ENCODE data around the gene ITFG1. TPM values are rescaled to one million over a fixed set of nuclear protein-coding genes. Genes with fewer than 3 reads are reported as not detected.

The ITFG1 gene
- polyA plus RNA-seq, 3 donors: 28.9 to 62.5 (median 35.3) TPM

DNA sequence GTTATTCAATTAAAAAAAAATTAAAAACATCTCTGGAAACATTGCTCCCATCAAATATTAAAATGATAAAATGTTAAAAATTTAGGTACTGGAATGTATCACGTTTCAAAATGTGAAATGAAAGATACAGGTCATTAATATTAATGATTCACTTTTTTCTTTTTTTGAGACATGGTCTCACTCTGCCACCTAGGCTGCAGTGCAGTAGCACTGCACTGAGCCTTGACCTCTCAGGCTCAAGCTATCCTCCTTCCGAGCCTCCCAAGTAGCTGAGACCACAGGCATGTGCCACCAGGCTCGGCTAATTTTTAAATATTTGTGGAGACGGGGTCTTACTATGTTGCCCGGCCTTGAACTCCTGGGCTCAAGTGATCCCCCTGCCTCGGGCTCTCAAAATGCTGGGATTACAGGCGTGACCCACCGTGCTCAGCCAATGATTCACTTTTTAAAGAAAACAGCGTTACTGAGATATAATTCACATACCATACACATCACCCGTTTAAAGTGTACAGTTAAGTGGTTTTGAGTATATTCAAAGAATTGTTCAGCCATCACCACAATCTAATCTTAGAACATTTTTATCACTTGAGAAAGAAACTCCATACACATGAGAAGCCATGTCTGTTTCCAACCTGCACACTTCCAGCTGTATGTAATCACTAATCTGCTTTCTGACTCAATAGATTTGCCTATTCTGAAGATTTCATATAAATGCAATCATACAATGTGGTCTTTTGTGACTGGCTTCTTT is 298.0 kb downstream of the ITFG1 start:
- peaks cover 19% of the 10 kb centered on the region in 2 donors for H3K36me3 Mint-ChIP-seq
- Histone ChIP-seq H3K27ac (ENCODE audit: low read depth in 1 of 2, low read length in 2 of 2) (no peak overlapping the region), H3K4me2 (replicated peaks; ENCODE audit: extremely low read depth, low read length, poor library complexity, severe bottlenecking) (no peak overlapping the region), H3K4me1 (ENCODE audit: control insufficient read depth in 1 of 2, insufficient read depth in 2 of 2, low read length in 2 of 2) (no peaks in the 10 kb centered on the region), H3K36me3 (replicated peaks in 1 of 2; ENCODE audit: control insufficient read depth in 1 of 2, insufficient read depth in 2 of 2, low read length in 2 of 2) (peaks cover 5 to 33% of the 10 kb centered on the region in 2 donors), H3K9ac (ENCODE audit: insufficient read depth, low read length, poor library complexity, severe bottlenecking) (no peak overlapping the region), H3K27me3 (ENCODE audit: control insufficient read depth in 2 of 2, insufficient read depth in 2 of 2, low read length in 2 of 2) (no peaks in the 10 kb centered on the region), H3K79me2 (ENCODE audit: insufficient read depth, low read length) (no peaks in the 10 kb centered on the region), H3K4me3 (replicated peaks in 1 of 3; ENCODE audit: low read depth in 2 of 3, low read length in 3 of 3) (no peak overlapping the region), H4K20me1 (ENCODE audit: insufficient read depth, low read length) (no peaks in the 10 kb centered on the region), H3K9me3 (replicated peaks in 1 of 2; ENCODE audit: control insufficient read depth in 1 of 2, insufficient read depth in 1 of 2, low read length in 2 of 2) (no peaks in the 10 kb centered on the region), H2AFZ (ENCODE audit: insufficient read depth, low read depth, low read length, poor library complexity, severe bottlenecking) (no peak overlapping the region)
- no peaks in the 10 kb centered on the region for H3K27me3 Mint-ChIP-seq (ENCODE audit: low read depth in 3 of 3)
- 100% methylated on average over 5 of the region's 10 CpGs for WGBS (ENCODE audit: insufficient coverage)
- DNase-seq: no peak
- H3K4me1 Mint-ChIP-seq: no peaks in the 10 kb centered on the region
- intact Hi-C loops (cut with micrococcal nuclease): no loop called here
- H3K4me3 Mint-ChIP-seq: no peak overlapping the region
- H3K27ac Mint-ChIP-seq: no peak overlapping the region
- TF ChIP-seq, protein P1, sequence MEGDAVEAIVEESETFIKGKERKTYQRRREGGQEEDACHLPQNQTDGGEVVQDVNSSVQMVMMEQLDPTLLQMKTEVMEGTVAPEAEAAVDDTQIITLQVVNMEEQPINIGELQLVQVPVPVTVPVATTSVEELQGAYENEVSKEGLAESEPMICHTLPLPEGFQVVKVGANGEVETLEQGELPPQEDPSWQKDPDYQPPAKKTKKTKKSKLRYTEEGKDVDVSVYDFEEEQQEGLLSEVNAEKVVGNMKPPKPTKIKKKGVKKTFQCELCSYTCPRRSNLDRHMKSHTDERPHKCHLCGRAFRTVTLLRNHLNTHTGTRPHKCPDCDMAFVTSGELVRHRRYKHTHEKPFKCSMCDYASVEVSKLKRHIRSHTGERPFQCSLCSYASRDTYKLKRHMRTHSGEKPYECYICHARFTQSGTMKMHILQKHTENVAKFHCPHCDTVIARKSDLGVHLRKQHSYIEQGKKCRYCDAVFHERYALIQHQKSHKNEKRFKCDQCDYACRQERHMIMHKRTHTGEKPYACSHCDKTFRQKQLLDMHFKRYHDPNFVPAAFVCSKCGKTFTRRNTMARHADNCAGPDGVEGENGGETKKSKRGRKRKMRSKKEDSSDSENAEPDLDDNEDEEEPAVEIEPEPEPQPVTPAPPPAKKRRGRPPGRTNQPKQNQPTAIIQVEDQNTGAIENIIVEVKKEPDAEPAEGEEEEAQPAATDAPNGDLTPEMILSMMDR (IDR thresholded peaks at IDR 0.05): no peak
- peaks cover 0 to 3% (median 0%) of the 10 kb centered on the region in 7 donors for H3K9me3 Mint-ChIP-seq

DNA sequence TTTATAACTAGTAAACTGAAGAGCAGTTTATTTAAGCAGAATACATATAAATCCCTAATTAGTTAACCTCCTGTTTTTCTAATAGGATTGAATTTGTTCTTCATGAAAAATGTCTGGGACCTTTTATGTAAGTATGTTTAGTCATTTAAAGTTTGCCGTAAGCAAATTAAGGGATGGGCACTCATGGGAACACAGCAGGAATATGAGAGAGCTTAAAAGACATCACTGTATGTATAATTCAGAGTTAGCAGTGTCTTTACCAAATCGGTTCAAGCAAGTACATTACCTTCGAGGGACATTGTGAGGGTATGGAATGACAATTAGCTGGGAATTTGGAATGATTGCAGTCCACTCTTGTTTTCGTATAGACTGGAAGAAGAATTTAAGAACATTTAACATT is 299.4 kb downstream of the ITFG1 start:
- no peak overlapping the region for H3K27ac ChIP-seq (ENCODE audit: low read depth in 1 of 2, low read length in 2 of 2)
- Mint-ChIP-seq H3K27me3 (ENCODE audit: low read depth in 3 of 3) (no peaks in the 10 kb centered on the region), H3K4me1 (no peaks in the 10 kb centered on the region), H3K9me3 (peaks cover 0 to 2% (median 0%) of the 10 kb centered on the region in 7 donors), H3K27ac (no peak overlapping the region), H3K4me3 (no peak overlapping the region), H3K36me3 (peaks cover 26 to 29% of the 10 kb centered on the region in 2 donors)
- no peaks in the 10 kb centered on the region for H4K20me1 ChIP-seq (ENCODE audit: insufficient read depth, low read length)
- no peak overlapping the region for H2AFZ ChIP-seq (ENCODE audit: insufficient read depth, low read depth, low read length, poor library complexity, severe bottlenecking)
- no peaks in the 10 kb centered on the region for H3K79me2 ChIP-seq (ENCODE audit: insufficient read depth, low read length)
- H3K9ac ChIP-seq (ENCODE audit: insufficient read depth, low read length, poor library complexity, severe bottlenecking): no peak overlapping the region
- H3K27me3 ChIP-seq (ENCODE audit: control insufficient read depth in 2 of 2, insufficient read depth in 2 of 2, low read length in 2 of 2): no peaks in the 10 kb centered on the region
- no peak for DNase-seq
- H3K9me3 ChIP-seq (replicated peaks in 1 of 2; ENCODE audit: control insufficient read depth in 1 of 2, insufficient read depth in 1 of 2, low read length in 2 of 2): no peaks in the 10 kb centered on the region
- intact Hi-C loops (cut with micrococcal nuclease): no loop called here
- H3K36me3 ChIP-seq (replicated peaks in 1 of 2; ENCODE audit: control insufficient read depth in 1 of 2, insufficient read depth in 2 of 2, low read length in 2 of 2): peaks cover 5 to 47% of the 10 kb centered on the region in 2 donors
- WGBS (ENCODE audit: insufficient coverage): 100% methylated on average over 1 of the region's 4 CpGs
- H3K4me2 ChIP-seq (replicated peaks; ENCODE audit: extremely low read depth, low read length, poor library complexity, severe bottlenecking): no peak overlapping the region
- no peaks in the 10 kb centered on the region for H3K4me1 ChIP-seq (ENCODE audit: control insufficient read depth in 1 of 2, insufficient read depth in 2 of 2, low read length in 2 of 2)
- H3K4me3 ChIP-seq (replicated peaks in 1 of 3; ENCODE audit: low read depth in 2 of 3, low read length in 3 of 3): no peak overlapping the region
- TF ChIP-seq, protein P1 (IDR thresholded peaks at IDR 0.05): no peak

Measured in CD14-positive monocyte (primary cell).